Measurements from ENCODE around the gene FOSL2. TPM values are rescaled to one million over a fixed set of nuclear protein-coding genes. Genes with fewer than 3 reads are reported as not detected.
A peak's percentile ranks its signal among the peaks of the same experiment; 100 is the strongest.

Gene FOSL2
- total RNA-seq = 38.4 and 42.5 TPM in 2 replicates
- long read RNA-seq, partial matches to known transcripts = 0 of 12 reads
- long read RNA-seq, other reads (novel, unspliced or antisense) = 12 of 12 reads

DNA sequence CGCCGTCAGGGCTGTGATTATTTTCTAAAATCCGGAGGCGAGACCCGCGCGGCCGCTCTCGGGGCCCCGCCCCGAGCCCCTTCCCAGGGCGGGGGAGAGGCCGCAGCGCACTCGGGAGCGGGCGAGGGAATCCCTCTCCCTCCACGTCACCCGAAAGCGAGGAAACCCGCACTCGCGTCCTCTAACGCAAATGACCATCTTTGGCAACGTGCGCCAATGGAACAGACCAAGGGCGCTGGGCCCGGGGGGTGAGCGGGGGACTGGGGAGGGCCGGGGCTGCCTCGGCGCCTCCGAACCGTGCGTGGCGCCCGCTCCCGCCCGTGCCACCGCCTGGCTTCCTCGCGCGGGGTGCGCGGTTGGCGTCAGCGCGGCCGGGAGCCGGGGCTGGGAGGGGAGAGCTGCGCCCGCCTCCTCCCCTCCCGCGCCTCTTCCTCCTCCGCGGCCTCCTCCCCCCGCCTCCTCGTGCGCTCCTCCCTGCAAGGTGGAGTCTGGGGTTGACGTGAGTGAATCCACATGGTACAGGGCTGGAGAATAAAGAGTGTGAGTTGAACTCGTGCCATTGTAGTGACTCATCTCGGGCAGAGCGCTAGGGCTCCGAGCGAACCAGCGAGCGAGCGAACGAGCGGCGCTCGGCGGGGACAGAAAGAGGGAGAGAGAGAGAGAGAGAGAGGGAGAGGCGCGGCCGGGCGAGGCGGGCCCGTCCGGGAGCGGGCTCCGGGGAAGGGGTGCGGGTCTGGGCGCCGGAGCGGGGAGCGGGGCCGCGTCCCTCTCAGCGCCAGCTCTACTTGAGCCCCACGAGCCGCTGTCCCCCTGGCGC lies at the start of gene FOSL2:
Gene FOSL2 (plus strand): TSS at position 562 of the 817 bp plus-strand sequence. CDS start 863 bp downstream, outside the sequence.
- Mint-ChIP-seq H3K36me3 (ENCODE audit: insufficient read depth) (no peaks in the 10 kb centered on the region), H3K9me3 (ENCODE audit: low read depth) (no peaks in the 10 kb centered on the region), H3K27me3 (peaks cover 23% of the 10 kb centered on the region), H3K4me3 (ENCODE audit: low read depth) (peak within 1 kb of the TSS; percentile 83), H3K4me1 (ENCODE audit: low read depth) (peaks cover 18% of the 10 kb centered on the region), H3K27ac (peak within 1 kb of the TSS; percentile 100)
- DNase-seq (ENCODE audit: low spot score, unreplicated experiment) = peak; percentile 80
- TF ChIP-seq, protein P1, sequence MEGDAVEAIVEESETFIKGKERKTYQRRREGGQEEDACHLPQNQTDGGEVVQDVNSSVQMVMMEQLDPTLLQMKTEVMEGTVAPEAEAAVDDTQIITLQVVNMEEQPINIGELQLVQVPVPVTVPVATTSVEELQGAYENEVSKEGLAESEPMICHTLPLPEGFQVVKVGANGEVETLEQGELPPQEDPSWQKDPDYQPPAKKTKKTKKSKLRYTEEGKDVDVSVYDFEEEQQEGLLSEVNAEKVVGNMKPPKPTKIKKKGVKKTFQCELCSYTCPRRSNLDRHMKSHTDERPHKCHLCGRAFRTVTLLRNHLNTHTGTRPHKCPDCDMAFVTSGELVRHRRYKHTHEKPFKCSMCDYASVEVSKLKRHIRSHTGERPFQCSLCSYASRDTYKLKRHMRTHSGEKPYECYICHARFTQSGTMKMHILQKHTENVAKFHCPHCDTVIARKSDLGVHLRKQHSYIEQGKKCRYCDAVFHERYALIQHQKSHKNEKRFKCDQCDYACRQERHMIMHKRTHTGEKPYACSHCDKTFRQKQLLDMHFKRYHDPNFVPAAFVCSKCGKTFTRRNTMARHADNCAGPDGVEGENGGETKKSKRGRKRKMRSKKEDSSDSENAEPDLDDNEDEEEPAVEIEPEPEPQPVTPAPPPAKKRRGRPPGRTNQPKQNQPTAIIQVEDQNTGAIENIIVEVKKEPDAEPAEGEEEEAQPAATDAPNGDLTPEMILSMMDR (IDR thresholded peaks at IDR 0.05; ENCODE audit: unreplicated experiment) = no peak

DNA sequence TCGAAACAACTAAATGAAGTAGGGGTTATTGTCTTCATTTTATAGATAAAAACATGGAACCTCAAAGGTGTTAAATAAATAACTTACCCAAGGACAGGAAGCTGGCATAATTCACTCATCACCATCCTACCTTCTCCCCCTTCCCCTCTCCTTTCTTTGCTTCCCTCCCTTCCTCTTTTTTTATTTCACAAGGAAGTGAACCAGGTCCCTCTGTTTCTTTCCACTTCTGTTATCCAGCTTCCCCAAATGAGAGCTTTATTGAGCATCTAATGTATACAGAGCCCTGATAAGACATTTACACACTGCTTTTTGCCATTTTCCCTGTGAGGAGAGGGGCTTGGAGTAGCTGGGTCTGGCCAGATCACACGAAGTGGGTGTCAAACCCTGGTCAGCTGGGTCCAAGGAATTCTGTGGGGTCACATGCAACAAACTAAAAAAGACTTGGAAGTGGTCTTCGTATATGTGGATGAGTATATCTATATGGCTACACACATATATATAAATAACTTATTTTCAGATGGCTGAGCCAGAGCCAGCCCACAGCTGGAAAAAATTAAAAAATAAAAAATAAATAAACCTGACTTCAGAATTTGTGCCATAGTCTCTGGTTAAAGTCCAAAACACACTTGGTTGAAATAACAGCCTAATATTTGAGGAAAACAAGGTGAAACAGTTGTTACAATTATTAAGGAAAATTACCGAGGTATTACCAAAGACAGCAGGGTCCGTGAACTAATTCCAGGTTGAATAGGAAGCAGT lies 49.3 kb upstream of the FOSL2 start:
- no peak for DNase-seq (ENCODE audit: low spot score, unreplicated experiment)
- H3K9me3 Mint-ChIP-seq (ENCODE audit: low read depth) = no peaks in the 10 kb centered on the region
- no peaks in the 10 kb centered on the region for H3K36me3 Mint-ChIP-seq (ENCODE audit: insufficient read depth)
- H3K27me3 Mint-ChIP-seq = no peaks in the 10 kb centered on the region
- no peak overlapping the region for H3K4me3 Mint-ChIP-seq (ENCODE audit: low read depth)
- peaks cover 10% of the 10 kb centered on the region for H3K4me1 Mint-ChIP-seq (ENCODE audit: low read depth)
- H3K27ac Mint-ChIP-seq = no peak overlapping the region
- TF ChIP-seq, protein P1 (IDR thresholded peaks at IDR 0.05; ENCODE audit: unreplicated experiment) = no peak

DNA sequence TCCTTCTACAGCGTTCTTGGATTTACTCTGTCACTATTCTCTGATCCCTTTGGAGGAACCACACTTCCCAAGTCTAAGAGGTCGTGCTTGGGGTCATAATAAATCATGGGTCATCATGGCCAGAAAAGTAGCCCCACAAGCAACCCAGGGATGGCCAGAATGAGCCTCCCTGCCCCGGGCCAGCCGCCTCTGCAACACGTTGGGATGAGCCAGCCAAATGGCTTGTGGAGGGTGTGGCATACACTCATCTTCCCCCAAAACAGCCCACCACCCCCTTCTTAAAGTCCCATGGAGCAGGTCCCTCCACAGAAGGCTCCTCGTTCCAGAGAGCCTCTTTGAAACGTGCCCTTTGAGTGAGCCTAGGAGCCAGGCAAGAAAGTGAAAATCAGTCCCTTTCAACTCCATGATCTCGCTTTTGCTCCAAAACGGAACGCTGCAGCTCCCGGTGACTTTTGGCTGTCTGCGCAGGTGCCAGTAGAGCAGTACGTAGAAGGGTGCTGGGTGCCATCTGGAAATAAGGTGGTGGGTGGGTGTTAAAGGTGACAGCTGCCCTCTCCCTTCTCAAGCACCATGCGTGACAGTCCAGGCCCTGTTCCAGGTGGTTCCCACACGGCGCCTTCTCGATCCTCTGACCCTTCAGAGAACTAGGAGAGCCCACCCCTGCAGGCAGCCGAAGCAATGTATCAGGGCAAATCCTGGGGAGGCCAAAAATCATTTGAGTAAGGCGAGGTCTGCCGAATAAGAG lies 48.5 kb upstream of the FOSL2 start:
- Mint-ChIP-seq H3K4me3 (ENCODE audit: low read depth) (no peak overlapping the region), H3K27me3 (peaks cover 1% of the 10 kb centered on the region), H3K36me3 (ENCODE audit: insufficient read depth) (no peaks in the 10 kb centered on the region), H3K9me3 (ENCODE audit: low read depth) (no peaks in the 10 kb centered on the region), H3K27ac (no peak overlapping the region), H3K4me1 (ENCODE audit: low read depth) (peaks cover 4% of the 10 kb centered on the region)
- no peak for DNase-seq (ENCODE audit: low spot score, unreplicated experiment)
- TF ChIP-seq, protein P1 (IDR thresholded peaks at IDR 0.05; ENCODE audit: unreplicated experiment) = no peak

DNA sequence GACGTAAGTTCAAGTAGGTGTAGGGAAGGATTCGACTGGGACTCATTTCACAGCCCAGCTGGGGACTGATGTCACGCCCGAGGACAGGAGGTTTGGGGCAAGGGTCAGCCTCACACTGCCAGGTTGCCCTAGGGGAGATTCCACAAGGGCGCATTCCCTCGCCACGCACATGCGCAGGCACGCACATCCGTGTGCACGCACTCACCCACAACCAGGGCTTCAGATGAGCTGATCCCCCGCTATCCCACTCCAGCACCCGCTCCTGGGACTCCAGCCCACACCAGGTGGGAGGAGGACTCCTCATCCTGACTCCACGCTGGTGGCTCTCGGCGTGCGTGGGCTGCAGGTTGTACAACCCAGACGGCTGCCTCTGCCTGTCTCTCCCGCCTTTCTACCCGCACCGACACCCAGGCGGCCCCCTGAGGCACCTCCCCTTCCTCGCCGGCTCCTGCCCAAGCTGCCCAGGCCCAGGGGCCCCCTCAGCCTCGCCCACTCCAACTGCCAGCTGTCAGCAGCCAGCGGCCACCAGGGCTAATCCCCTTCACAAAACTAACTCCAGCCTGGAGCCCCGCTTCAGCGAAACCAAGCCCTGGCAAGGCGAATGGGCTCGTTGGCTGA lies 47.8 kb upstream of the FOSL2 start:
- Mint-ChIP-seq H3K4me3 (ENCODE audit: low read depth) (no peak overlapping the region), H3K27me3 (peaks cover 2% of the 10 kb centered on the region), H3K27ac (no peak overlapping the region), H3K36me3 (ENCODE audit: insufficient read depth) (no peaks in the 10 kb centered on the region), H3K9me3 (ENCODE audit: low read depth) (no peaks in the 10 kb centered on the region), H3K4me1 (ENCODE audit: low read depth) (peaks cover 2% of the 10 kb centered on the region)
- DNase-seq (ENCODE audit: low spot score, unreplicated experiment) = no peak
- TF ChIP-seq, protein P1 (IDR thresholded peaks at IDR 0.05; ENCODE audit: unreplicated experiment) = no peak

All from progenitor cell of endocrine pancreas (in vitro differentiated cells).